Stimulated activated naive CD8-positive, alpha-beta T cell treated with anti-CD3 and anti-CD28 coated beads, Interleukin-15, Interleukin-2, amounts not matched to agents 100 ng/mL and 50 ng/mL, for 24 hours (primary cell): ENCODE results near the gene MUSTN1.

Source experiments
- H3K27ac Mint-ChIP-seq: one replicate; pipeline ENCODE4 v1.8.0; 2021; ENCODE audit warnings: mild to moderate bottlenecking, mixed read lengths
- H3K27me3 Mint-ChIP-seq: one replicate; pipeline ENCODE4 v1.8.0; 2021; ENCODE audit warnings: mixed read lengths
- H3K36me3 Mint-ChIP-seq: one replicate; pipeline ENCODE4 v1.8.0; 2021; ENCODE audit warnings: low read depth, mixed read lengths
- H3K4me1 Mint-ChIP-seq: one replicate; pipeline ENCODE4 v1.8.0; 2021; ENCODE audit warnings: low read depth, mixed read lengths
- H3K4me3 Mint-ChIP-seq: one replicate; pipeline ENCODE4 v1.8.0; 2021; ENCODE audit warnings: mild to moderate bottlenecking, mixed read lengths
- H3K9me3 Mint-ChIP-seq: one replicate; pipeline ENCODE4 v1.8.0; 2021; ENCODE audit warnings: mixed read lengths

Gene MUSTN1

GRCh38 chr3:52844290-52844975 lies 9.6 kb upstream of the MUSTN1 start:
- no peaks in the 10 kb centered on the region for H3K27me3 Mint-ChIP-seq
- peaks cover 8% of the 10 kb centered on the region for H3K4me1 Mint-ChIP-seq
- no peaks in the 10 kb centered on the region for H3K9me3 Mint-ChIP-seq
- peaks cover 30% of the 10 kb centered on the region for H3K36me3 Mint-ChIP-seq
- no peak overlapping the region for H3K4me3 Mint-ChIP-seq
- H3K27ac Mint-ChIP-seq = no peak overlapping the region

DNA sequence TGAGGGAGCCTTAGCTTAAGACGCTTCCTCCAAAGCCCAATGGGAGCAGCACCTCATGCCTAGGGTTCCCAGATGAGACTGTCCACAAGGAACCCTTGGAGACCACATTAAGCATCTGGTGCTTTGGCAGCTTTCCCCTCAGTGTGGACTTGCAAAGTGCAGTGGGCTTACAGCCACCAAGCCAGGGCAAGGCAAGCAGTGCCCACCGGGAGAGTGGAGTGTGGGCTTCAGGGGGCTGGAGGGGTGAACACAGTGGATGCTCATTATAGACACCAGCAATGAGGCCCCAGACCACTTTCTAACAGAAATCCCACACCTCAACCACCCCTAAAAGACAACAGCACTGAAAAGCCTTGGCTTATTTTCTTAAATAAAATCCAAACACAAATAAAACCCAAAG lies 9.1 kb upstream of the MUSTN1 start:
- H3K27ac Mint-ChIP-seq = no peak overlapping the region
- H3K9me3 Mint-ChIP-seq = no peaks in the 10 kb centered on the region
- H3K4me3 Mint-ChIP-seq = no peak overlapping the region
- H3K27me3 Mint-ChIP-seq = no peaks in the 10 kb centered on the region
- H3K36me3 Mint-ChIP-seq = peaks cover 29% of the 10 kb centered on the region
- peaks cover 12% of the 10 kb centered on the region for H3K4me1 Mint-ChIP-seq

DNA sequence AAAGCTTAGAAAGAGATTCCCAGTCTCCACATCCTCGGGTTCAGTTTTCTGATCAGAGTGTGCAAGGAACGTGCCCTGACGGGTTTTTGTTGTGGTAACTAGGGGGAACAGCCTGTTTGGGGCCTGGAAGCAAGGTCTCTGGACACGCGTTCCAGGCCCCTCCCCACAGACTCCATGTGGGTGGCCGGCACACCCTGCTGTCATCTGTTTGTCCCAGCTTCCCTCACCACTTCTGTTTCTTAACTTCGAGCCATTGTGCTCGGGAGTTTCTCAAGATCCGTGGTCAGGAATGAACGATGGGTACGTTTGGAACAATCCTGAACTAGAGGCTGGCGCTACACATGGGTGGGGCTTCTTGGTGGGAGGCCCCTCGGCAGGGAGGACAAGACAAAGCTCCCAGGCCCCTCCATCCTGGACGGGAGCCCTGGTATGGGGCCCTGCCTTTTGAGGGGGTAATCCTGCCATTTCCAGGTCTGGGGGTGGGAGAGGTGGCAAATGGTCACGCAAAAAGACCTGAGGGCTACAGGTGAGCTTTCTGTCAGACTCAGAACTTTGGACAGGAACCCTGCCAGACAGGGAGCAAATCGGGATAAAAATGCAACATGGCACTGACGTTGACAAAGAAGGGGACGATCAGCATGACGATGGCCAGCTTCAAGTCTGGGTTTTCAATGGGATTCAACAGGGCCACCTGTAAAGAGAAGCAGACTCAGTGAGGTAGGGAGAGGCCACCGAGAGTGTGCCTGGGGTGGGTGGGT lies 8.5 kb upstream of the MUSTN1 start:
- Mint-ChIP-seq H3K36me3 (peaks cover 26% of the 10 kb centered on the region), H3K4me3 (no peak overlapping the region), H3K27me3 (no peaks in the 10 kb centered on the region), H3K27ac (no peak overlapping the region), H3K9me3 (no peaks in the 10 kb centered on the region), H3K4me1 (peaks cover 18% of the 10 kb centered on the region)

- Mint-ChIP-seq H3K4me1 (peaks cover 26% of the 10 kb centered on the region), H3K27ac (no peak overlapping the region), H3K4me3 (no peak overlapping the region), H3K36me3 (peaks cover 29% of the 10 kb centered on the region), H3K9me3 (no peaks in the 10 kb centered on the region), H3K27me3 (no peaks in the 10 kb centered on the region)
Observed at GRCh38 chr3:52842424-52842823, 7.6 kb upstream of the MUSTN1 start.

- peaks cover 27% of the 10 kb centered on the region for H3K4me1 Mint-ChIP-seq
- H3K27me3 Mint-ChIP-seq = no peaks in the 10 kb centered on the region
- peaks cover 30% of the 10 kb centered on the region for H3K36me3 Mint-ChIP-seq
- H3K9me3 Mint-ChIP-seq = no peaks in the 10 kb centered on the region
- H3K27ac Mint-ChIP-seq = no peak overlapping the region
- no peak overlapping the region for H3K4me3 Mint-ChIP-seq
Observed at GRCh38 chr3:52841981-52842340, 7.1 kb upstream of the MUSTN1 start.

DNA sequence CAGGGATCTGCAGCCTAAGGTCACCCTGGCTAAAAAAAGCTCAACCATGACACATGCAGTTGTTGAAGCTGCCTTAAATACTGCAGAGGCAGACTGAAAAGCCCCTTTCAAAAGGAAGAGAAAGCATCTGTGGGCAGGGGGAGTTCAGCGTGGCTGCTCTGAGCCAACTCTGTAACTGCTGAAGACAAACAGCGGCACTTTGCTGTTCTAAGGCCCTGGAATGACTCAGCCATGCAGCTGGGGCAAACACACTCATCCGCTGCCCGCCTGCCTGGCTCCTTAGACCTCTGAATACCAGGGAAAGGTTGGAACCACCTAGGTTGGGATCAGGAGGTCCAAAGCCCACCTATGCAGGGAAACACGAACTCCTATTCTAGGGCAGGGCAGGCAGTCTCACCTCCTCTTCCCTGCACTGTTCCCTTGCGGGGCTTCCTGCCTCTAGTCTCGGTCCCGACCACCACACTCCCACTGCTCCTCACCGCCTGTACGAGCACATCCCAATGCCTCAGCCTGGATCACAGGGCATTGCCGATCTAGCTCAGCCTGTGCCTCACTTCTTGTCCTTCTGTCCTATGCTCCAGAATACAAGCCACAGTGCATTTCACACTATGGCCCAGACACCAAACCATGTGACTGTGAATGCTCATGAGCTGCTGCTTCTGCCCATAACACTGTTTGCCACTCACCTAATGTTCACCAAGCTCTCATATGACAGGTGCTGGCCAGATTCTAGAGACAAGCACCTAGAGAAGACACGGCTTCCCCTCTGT lies 6.6 kb upstream of the MUSTN1 start:
- no peaks in the 10 kb centered on the region for H3K27me3 Mint-ChIP-seq
- H3K4me3 Mint-ChIP-seq = no peak overlapping the region
- no peaks in the 10 kb centered on the region for H3K9me3 Mint-ChIP-seq
- no peak overlapping the region for H3K27ac Mint-ChIP-seq
- H3K36me3 Mint-ChIP-seq = peaks cover 30% of the 10 kb centered on the region
- H3K4me1 Mint-ChIP-seq = peaks cover 27% of the 10 kb centered on the region

- Mint-ChIP-seq H3K36me3 (peaks cover 30% of the 10 kb centered on the region), H3K4me3 (no peak overlapping the region), H3K4me1 (peaks cover 27% of the 10 kb centered on the region), H3K9me3 (no peaks in the 10 kb centered on the region), H3K27me3 (no peaks in the 10 kb centered on the region), H3K27ac (no peak overlapping the region)
Observed at GRCh38 chr3:52839892-52840545, 5.2 kb upstream of the MUSTN1 start.

DNA sequence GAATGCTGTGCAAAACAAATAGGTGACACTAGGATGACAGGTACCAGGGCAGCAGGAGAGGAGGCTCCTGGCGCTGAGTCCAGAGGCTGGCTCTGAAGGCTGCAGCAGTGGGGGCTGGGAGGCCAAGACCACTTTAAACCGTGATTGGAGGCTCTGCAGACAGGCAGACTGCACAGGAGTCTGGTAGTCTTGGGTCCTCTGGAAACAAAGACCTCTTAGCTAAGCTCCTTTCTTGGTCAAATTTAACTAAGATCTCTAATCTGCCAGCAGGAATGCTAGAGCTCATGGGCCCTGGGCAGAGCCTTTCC lies 4.4 kb upstream of the MUSTN1 start:
- H3K36me3 Mint-ChIP-seq = peaks cover 25% of the 10 kb centered on the region
- H3K4me3 Mint-ChIP-seq = no peak overlapping the region
- no peaks in the 10 kb centered on the region for H3K27me3 Mint-ChIP-seq
- H3K4me1 Mint-ChIP-seq = peaks cover 27% of the 10 kb centered on the region
- no peaks in the 10 kb centered on the region for H3K9me3 Mint-ChIP-seq
- no peak overlapping the region for H3K27ac Mint-ChIP-seq

DNA sequence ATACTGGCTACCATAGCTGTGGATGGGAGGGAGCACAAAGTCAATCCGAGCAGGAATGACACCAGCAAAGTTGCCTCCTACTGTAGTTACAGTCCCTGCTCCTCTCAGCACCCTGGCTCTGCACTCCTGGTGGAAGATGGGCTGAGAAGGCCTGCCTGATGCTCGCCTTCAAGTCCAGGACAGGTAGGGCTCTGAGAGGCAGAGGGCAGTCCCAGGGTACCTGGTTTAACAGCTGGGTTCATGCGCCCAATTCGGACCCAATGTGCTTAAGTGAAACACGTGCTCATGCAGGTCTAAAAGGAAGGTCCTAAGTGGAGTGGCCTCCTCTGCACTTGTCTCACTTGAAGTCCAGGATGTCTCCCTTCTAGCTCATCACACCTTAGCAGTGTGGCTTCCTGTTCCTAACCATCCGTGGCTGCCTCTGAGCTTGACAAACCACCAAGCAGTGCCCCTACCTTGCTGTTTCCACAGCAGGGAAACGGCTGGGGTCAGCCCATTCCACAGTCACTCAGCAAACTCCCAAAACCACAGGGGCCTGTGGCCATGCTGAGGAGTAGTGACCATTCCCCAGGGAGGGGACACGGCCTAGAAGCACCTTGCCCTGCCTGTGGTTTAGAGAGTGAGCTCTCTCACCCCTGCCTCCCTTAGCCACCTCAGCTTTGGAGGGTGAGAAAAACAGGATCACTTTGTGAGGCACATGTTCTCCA lies 3.9 kb upstream of the MUSTN1 start:
- H3K4me3 Mint-ChIP-seq = no peak overlapping the region
- H3K27ac Mint-ChIP-seq = no peak overlapping the region
- peaks cover 27% of the 10 kb centered on the region for H3K4me1 Mint-ChIP-seq
- H3K27me3 Mint-ChIP-seq = no peaks in the 10 kb centered on the region
- peaks cover 23% of the 10 kb centered on the region for H3K36me3 Mint-ChIP-seq
- H3K9me3 Mint-ChIP-seq = no peaks in the 10 kb centered on the region

DNA sequence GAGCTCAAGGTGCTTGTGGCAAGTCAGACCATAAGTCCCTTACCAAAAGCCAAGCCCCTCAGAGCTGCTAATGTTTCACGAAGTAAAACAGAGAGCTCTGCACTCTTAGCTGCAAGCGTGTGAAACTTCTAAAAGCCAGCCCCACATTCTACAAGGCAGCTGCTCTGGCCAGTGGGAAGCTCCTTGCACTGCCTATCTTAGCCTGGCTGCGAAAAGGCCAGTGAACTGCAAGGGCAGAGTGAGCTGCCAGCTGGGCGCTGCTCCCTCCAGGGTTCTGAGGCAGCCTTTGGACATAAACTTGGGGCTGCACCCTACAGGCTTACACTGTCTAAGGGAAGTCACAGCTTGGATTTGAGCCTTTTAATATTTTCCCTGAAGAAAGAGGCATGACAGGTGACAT lies 2.2 kb upstream of the MUSTN1 start:
- H3K36me3 Mint-ChIP-seq = peaks cover 16% of the 10 kb centered on the region
- H3K4me3 Mint-ChIP-seq = no peak overlapping the region
- H3K27me3 Mint-ChIP-seq = no peaks in the 10 kb centered on the region
- H3K27ac Mint-ChIP-seq = no peak overlapping the region
- H3K9me3 Mint-ChIP-seq = no peaks in the 10 kb centered on the region
- H3K4me1 Mint-ChIP-seq = peaks cover 27% of the 10 kb centered on the region

GRCh38 chr3:52836471-52836845 lies 1.6 kb upstream of the MUSTN1 start:
- Mint-ChIP-seq H3K9me3 (no peaks in the 10 kb centered on the region), H3K4me3 (no peak overlapping the region), H3K27ac (no peak overlapping the region), H3K36me3 (peaks cover 11% of the 10 kb centered on the region), H3K4me1 (peaks cover 27% of the 10 kb centered on the region), H3K27me3 (no peaks in the 10 kb centered on the region)

- H3K4me3 Mint-ChIP-seq = no peak overlapping the region
- H3K27me3 Mint-ChIP-seq = no peaks in the 10 kb centered on the region
- peaks cover 31% of the 10 kb centered on the region for H3K4me1 Mint-ChIP-seq
- no peaks in the 10 kb centered on the region for H3K9me3 Mint-ChIP-seq
- H3K27ac Mint-ChIP-seq = no peak overlapping the region
- peaks cover 5% of the 10 kb centered on the region for H3K36me3 Mint-ChIP-seq
Observed at GRCh38 chr3:52835766-52836470, 1.1 kb upstream of the MUSTN1 start.

- no peaks in the 10 kb centered on the region for H3K9me3 Mint-ChIP-seq
- no peak overlapping the region for H3K27ac Mint-ChIP-seq
- no peaks in the 10 kb centered on the region for H3K27me3 Mint-ChIP-seq
- H3K36me3 Mint-ChIP-seq = peaks cover 5% of the 10 kb centered on the region
- H3K4me3 Mint-ChIP-seq = no peak overlapping the region
- H3K4me1 Mint-ChIP-seq = peaks cover 12% of the 10 kb centered on the region
Observed at GRCh38 chr3:52833202-52833601, 1.6 kb downstream of the MUSTN1 start.
